Liver (tissue), 9 donors: Measurements from ENCODE around the gene MEDAG. TPM values are rescaled to one million over a fixed set of nuclear protein-coding genes. Genes with fewer than 3 reads are reported as not detected.

Experiments
- DNase-seq: peaks from one replicate; pipeline ENCODE4 v3.0.0-alpha.2; 2017; ENCODE audit warnings: low spot score
- H3K27ac ChIP-seq, 2 donors: one replicate each; pipeline ENCODE4 v1.7.0; 2013; ENCODE audit warnings: inconsistent platforms in 2 of 2, low read length in 2 of 2, control low read depth in 1 of 2, low read depth in 1 of 2, mild to moderate bottlenecking in 1 of 2
- H3K27me3 ChIP-seq, 4 donors: one replicate each; pipeline versions ENCODE4 v1.6.1 to v1.7.0; 2013; ENCODE audit warnings: low read length in 3 of 4, inconsistent platforms in 1 of 4, mild to moderate bottlenecking in 1 of 4, moderate library complexity in 1 of 4; ENCODE audit not compliant: control insufficient read depth in 4 of 4, insufficient read depth in 4 of 4
- H3K36me3 ChIP-seq, 4 donors: one replicate each; pipeline versions ENCODE4 v1.6.1 to v1.7.0; 2013; ENCODE audit warnings: low read length in 3 of 4, mild to moderate bottlenecking in 3 of 4, low read depth in 1 of 4, moderate library complexity in 1 of 4; ENCODE audit not compliant: control insufficient read depth in 4 of 4, insufficient read depth in 3 of 4
- H3K4me1 ChIP-seq, 4 donors: one replicate each; pipeline versions ENCODE4 v1.6.1 to v1.7.0; 2013; ENCODE audit warnings: low read length in 3 of 4, mild to moderate bottlenecking in 3 of 4, moderate library complexity in 1 of 4; ENCODE audit not compliant: control insufficient read depth in 4 of 4, insufficient read depth in 4 of 4
- H3K4me3 ChIP-seq, 3 donors: one replicate each; pipeline versions ENCODE4 v1.6.1 to v1.7.0; 2013; ENCODE audit warnings: low read length in 3 of 3, control low read depth in 1 of 3, low read depth in 1 of 3, mild to moderate bottlenecking in 1 of 3
- H3K9ac ChIP-seq, 2 donors: one replicate each; pipeline ENCODE4 v1.7.0; 2013; ENCODE audit warnings: low read length in 2 of 2, mild to moderate bottlenecking in 2 of 2, moderate library complexity in 2 of 2, control low read depth in 1 of 2, low read depth in 1 of 2
- H3K9me3 ChIP-seq, 4 donors: one replicate each; pipeline versions ENCODE4 v1.6.1 to v1.7.0; 2013; ENCODE audit warnings: low read length in 3 of 4; ENCODE audit not compliant: control insufficient read depth in 4 of 4
- EGR1 ChIP-seq, 2 donors: IDR thresholded peaks; 2 replicates each; pipeline ENCODE4 v1.6.1; 2016 to 2018; ENCODE audit warnings: antibody characterized with exemption in 2 of 2, low read depth in 2 of 2
- GABPA ChIP-seq, 2 donors: IDR thresholded peaks in 1 of 2; conservative IDR thresholded peaks in 1 of 2; 2 replicates each; pipeline ENCODE4 v1.6.1; 2016; ENCODE audit warnings: antibody characterized with exemption in 2 of 2, mild to moderate bottlenecking in 1 of 2, moderate library complexity in 1 of 2
- HNF4A ChIP-seq, 2 donors: conservative IDR thresholded peaks; 2 replicates each; pipeline ENCODE4 v1.6.1; 2016; ENCODE audit warnings: antibody characterized with exemption in 2 of 2, mild to moderate bottlenecking in 2 of 2
- JUND ChIP-seq, 2 donors: IDR thresholded peaks; 2 replicates each; pipeline ENCODE4 v1.6.1; 2016; ENCODE audit warnings: antibody characterized with exemption in 2 of 2
- MAX ChIP-seq: IDR thresholded peaks from 2 replicates; pipeline ENCODE4 v1.6.1; 2016; ENCODE audit warnings: antibody characterized with exemption
- ZBTB33 ChIP-seq: IDR thresholded peaks from 2 replicates; pipeline ENCODE4 v1.6.1; 2016; ENCODE audit warnings: antibody characterized with exemption
- WGBS: extraction: QIAGEN DNeasy Blood & Tissue Kit; methylation state at CpG from one replicate; pipeline ENCODE4 v1.1.7; 2013; 5-methylcytosine and 5-hydroxymethylcytosine counted together
- polyA plus RNA-seq, 2 donors: library from polyadenylated mRNA; stranded (reverse) in 1 of 2; unstranded in 1 of 2; fragments of 200-250 nt in 1 of 2; fragments of >200 nt in 1 of 2; fragmentation: Nextera tagmentation in 1 of 2; extraction: Ambion mirVana in 1 of 2; gene quantifications; one replicate each; pipeline versions ENCODE4 v1.2.1 to v1.2.3, GENCODE V29; 2013 to 2015
- total RNA-seq, 2 donors: library from RNA; depleted of rRNA; stranded (reverse); fragments of >200 nt; gene quantifications; one replicate each; pipeline ENCODE4 v1.2.3, GENCODE V29; 2014
- TF ChIP-seq, protein P1 (sequence below): IDR thresholded peaks from 2 replicates; pipeline ENCODE4 v1.6.1; 2016; ENCODE audit warnings: antibody characterized with exemption
- donor health status: healthy.
- donor health status: healthy.
- donor health status: healthy.
- donor health status: healthy.
- donor health status: healthy.

The MEDAG gene
- total and polyA plus RNA-seq, 4 donors: 0.05 to 0.50 (median 0.27) TPM

DNA sequence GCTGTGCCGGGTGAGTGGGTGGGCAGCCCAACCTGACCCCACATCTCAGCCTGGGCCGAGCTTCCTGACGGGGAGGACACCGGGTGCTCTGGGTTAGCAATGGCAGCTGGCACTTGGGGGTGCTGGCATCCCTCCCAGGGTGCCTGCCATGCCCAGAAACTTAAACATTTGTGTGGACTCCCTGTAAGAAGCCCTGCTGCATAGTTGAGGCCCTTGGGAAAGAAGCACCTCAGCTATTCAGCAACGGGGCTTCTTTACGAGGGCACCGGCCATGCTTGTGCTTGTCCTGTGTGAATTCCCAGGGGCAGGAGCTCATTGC lies 33.8 kb upstream of the MEDAG start:
- DNase-seq: no peak
- Histone ChIP-seq H3K4me1 (no peaks in the 10 kb centered on the region), H3K27me3 (no peaks in the 10 kb centered on the region), H3K4me3 (no peak overlapping the region), H3K9me3 (no peaks in the 10 kb centered on the region), H3K36me3 (no peaks in the 10 kb centered on the region), H3K27ac (no peak overlapping the region), H3K9ac (no peak overlapping the region)
- TF ChIP-seq ZBTB33: no peak
- WGBS: 90% methylated on average over 7 of the region's 7 CpGs

DNA sequence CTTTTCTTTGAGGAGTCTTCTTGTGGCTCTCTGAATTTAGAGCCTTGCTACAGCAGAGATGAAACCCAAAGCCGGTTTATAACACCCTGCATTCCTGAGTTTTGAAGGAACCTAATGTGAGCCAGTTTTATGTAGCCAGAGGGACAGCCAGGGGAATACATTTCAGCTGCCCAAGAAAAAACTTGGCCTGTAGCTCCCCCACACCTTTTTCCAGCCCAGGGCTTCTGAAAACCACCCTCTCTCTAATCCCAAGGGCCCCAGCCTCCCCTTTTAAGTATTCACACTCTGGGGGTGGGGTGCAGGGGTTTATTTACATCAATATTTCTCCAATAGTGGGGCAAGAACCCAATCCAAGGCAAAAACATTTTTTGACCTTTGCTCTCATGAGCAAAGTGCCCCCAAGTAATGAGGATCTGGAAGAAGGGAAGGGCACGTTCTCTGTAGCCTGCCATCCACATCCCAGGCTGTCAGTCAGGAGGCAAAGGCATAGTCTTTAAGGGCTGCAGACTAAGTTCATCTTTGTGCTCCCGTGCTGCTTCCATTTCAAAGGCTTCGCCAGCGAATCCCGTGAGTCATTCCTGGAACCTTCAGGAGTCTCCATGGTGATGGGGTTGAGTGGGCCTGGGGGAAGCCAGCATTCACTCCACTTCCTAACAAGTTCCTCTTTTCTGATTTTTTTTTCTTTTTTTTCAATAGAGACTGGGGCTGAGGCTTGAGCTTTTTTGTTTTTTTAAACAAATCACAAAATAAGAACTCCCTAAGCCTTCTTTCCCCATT lies 33.2 kb upstream of the MEDAG start:
- Histone ChIP-seq H3K4me3 (no peak overlapping the region), H3K27ac (no peak overlapping the region), H3K4me1 (no peaks in the 10 kb centered on the region), H3K9ac (no peak overlapping the region), H3K36me3 (no peaks in the 10 kb centered on the region), H3K9me3 (no peaks in the 10 kb centered on the region), H3K27me3 (no peaks in the 10 kb centered on the region)
- TF ChIP-seq HNF4A (conservative IDR thresholded peaks at IDR 0.05) (no peak), MAX (no peak)
- 85% methylated on average over 6 of the region's 6 CpGs for WGBS
- no peak for DNase-seq

DNA sequence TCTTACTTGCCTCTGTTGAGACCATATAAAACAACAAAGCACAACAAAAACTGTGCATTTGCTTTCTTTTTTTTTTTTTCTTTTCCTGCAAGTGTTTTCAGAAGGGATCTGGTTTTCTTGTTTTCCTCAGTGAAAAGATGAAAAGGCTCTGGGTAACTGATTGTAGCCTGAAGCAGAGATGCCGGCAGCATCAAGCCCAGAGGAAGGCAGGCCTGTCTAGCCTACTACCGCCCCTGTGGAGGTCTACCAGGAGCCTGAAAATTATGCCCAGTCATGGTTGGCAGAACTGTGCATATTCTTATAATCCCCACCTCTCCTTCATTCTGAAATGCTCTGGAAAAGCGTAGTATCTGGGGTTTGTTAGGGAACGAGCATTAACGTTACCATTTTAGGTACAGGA lies 32.6 kb upstream of the MEDAG start:
- H3K4me3 ChIP-seq: no peak overlapping the region
- no peak for DNase-seq
- no peak overlapping the region for H3K9ac ChIP-seq
- no peaks in the 10 kb centered on the region for H3K27me3 ChIP-seq
- TF ChIP-seq EGR1 (IDR thresholded peaks at IDR 0.05; ENCODE audit: low read depth in 2 of 2): no peak
- no peak for TF ChIP-seq HNF4A (conservative IDR thresholded peaks at IDR 0.05)
- no peak for TF ChIP-seq JUND (IDR thresholded peaks at IDR 0.05)
- no peak overlapping the region for H3K27ac ChIP-seq
- H3K36me3 ChIP-seq: no peaks in the 10 kb centered on the region
- 87% methylated on average over 5 of the region's 5 CpGs for WGBS
- H3K4me1 ChIP-seq: no peaks in the 10 kb centered on the region
- H3K9me3 ChIP-seq: no peaks in the 10 kb centered on the region

DNA sequence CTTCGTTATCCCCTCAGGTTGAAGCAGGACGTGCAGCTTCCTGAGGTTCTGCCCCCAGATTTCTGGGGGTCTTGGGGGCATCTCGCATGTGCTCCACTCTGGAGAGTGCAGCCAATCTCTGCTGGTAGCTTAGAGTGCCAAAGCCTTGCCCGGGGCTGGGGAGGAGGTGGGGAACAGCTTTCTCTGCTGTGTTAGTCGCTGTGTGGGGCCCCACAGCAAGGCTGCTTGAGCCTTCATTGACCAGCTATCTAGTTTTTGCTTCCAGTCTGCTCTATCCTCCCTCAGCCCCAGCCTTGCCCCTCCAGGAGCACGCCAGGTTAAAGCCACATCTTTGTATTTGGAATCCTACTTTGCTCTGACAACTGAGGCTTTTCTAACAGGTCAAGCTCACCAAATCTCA lies 32.0 kb upstream of the MEDAG start:
- TF ChIP-seq JUND (IDR thresholded peaks at IDR 0.05) (no peak), MAX (no peak), EGR1 (IDR thresholded peaks at IDR 0.05; ENCODE audit: low read depth in 2 of 2) (no peak), ZBTB33 (no peak), GABPA (IDR thresholded peaks at IDR 0.05 in 1 of 2, conservative IDR thresholded peaks at IDR 0.05 in 1 of 2) (no peak)
- TF ChIP-seq, protein P1, sequence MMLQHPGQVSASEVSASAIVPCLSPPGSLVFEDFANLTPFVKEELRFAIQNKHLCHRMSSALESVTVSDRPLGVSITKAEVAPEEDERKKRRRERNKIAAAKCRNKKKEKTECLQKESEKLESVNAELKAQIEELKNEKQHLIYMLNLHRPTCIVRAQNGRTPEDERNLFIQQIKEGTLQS: no peak
- H3K36me3 ChIP-seq: no peaks in the 10 kb centered on the region
- H3K9ac ChIP-seq: no peak overlapping the region
- H3K4me3 ChIP-seq: no peak overlapping the region
- no peaks in the 10 kb centered on the region for H3K27me3 ChIP-seq
- 76% methylated on average over 6 of the region's 6 CpGs for WGBS
- no peak overlapping the region for H3K27ac ChIP-seq
- DNase-seq: no peak
- H3K4me1 ChIP-seq: no peaks in the 10 kb centered on the region
- no peaks in the 10 kb centered on the region for H3K9me3 ChIP-seq
